Gastrocnemius medialis (tissue), 4 donors: Measurements from ENCODE around the gene CLEC18C. TPM values are rescaled to one million over a fixed set of nuclear protein-coding genes. Genes with fewer than 3 reads are reported as not detected.
"Not testable (repeated sequence)": the region's sequence is repeated elsewhere in the genome, so short reads cannot be mapped to it uniquely, and the experiment has no call there.

Experiments used
- ATAC-seq, 2 donors: fragments of 150-250 bp; one replicate each; pipeline ENCODE4 v1.9.1; 2016
- DNase-seq, 2 donors: peaks; one replicate each; pipeline ENCODE4 v3.0.0-alpha.2; 2019
- H3K27ac ChIP-seq, 4 donors: fragments of 200-600 bp; sonication (generic); 1 replicate in 1 of 4; 2 replicates in 3 of 4; pipeline ENCODE4 v1.5.1; 2016 to 2018; ENCODE audit warnings: mild to moderate bottlenecking in 2 of 4, moderate library complexity in 1 of 4
- H3K27me3 ChIP-seq, 3 donors: fragments of 200-600 bp; sonication (generic) in 2 of 3; 1 replicate in 1 of 3; 2 replicates in 2 of 3; pipeline versions ENCODE4 v1.5.1 to v1.6.0; 2016 to 2019; ENCODE audit warnings: mild to moderate bottlenecking in 1 of 3, moderate library complexity in 1 of 3
- H3K36me3 ChIP-seq, 2 donors: fragments of 200-600 bp; sonication (generic) in 1 of 2; one replicate each; pipeline ENCODE4 v1.5.1; 2017 to 2018
- H3K4me1 ChIP-seq, 2 donors: fragments of 200-600 bp; sonication (generic) in 1 of 2; one replicate each; pipeline ENCODE4 v1.5.1; 2016 to 2017; ENCODE audit warnings: mild to moderate bottlenecking in 2 of 2
- H3K4me3 ChIP-seq, 4 donors: fragments of 200-600 bp; sonication (generic) in 3 of 4; 1 replicate in 1 of 4; 2 replicates in 3 of 4; pipeline ENCODE4 v1.5.1; 2016 to 2019; ENCODE audit warnings: mild to moderate bottlenecking in 2 of 4
- H3K9me3 ChIP-seq, 3 donors: fragments of 200-600 bp; sonication (generic) in 2 of 3; 1 replicate in 1 of 3; 2 replicates in 2 of 3; pipeline ENCODE4 v1.5.1; 2016 to 2019
- in situ Hi-C, 4 donors: fragments of 200-750 bp; cut with MboI; loops; one replicate each; pipeline versions ENCODE4 v1.15.0 to v1.8.0; 2017; ENCODE audit warnings: low sequenced_read_pairs in 4 of 4
- intact Hi-C: fragments of 100-400 bp; cut with DNase I; formaldehyde crosslinking; loops from one replicate; pipeline ENCODE4 v1.15.1; 2023; ENCODE audit warnings: low total_unique reads
- total RNA-seq, 4 donors: library from RNA; depleted of rRNA; stranded (reverse); fragments of >200 nt; gene quantifications; one replicate each; pipeline versions ENCODE4 v1.1.0 to v1.2.3, GENCODE V29; 2016

The CLEC18C gene
- total RNA-seq, 4 donors from 2014 or later = 0.18 to 0.49 (median 0.41) TPM; not detected in 1

DNA sequence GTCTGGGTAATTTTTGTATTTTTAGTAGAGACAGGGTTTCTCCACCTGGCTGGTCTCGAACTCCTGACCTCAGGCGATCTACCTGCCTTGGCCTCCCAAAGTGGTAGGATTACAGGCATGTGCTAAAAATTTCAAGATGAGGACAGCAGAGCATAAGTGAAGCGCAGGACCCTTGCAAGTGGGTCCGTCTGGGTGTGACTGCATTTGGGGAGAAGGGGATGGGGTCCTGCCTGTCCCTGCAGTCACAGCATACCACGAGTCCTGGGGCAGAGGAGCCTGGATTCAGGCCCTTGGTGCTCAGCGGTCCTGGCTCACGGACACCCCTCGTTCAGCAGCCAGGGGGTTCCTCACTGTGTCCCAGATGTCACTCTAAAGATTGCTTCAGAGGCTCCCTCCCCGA, 24.6 kb downstream of the CLEC18C start:
- H3K36me3 ChIP-seq, H3K27ac ChIP-seq, H3K4me3 ChIP-seq, intact Hi-C loops, DNase-seq, in situ Hi-C loops, ATAC-seq, H3K27me3 ChIP-seq, H3K4me1 ChIP-seq, H3K9me3 ChIP-seq: not testable (repeated sequence)

DNA sequence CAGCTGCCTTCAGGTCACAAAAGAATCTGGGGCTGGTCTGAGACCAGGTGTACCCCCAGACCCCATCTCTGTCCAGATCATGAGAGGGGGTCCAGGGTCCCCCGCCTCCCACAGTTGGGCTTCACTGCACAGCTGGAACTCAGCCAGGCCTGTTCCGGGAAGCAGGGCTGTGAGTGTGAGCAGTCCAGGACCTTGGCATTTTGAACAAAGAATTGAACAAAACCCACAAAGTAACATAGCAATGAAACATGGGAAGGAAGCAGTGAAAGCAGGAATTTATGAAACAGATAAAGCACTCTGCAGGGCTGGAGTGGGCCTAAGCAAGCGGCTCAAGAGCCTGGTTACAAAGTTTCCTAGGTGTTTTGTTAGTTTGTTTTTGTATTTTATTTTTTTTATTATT, 25.1 kb downstream of the CLEC18C start:
- H3K27me3 ChIP-seq, ATAC-seq: not testable (repeated sequence)

GRCh38 chr16:70199170-70199569, 25.6 kb downstream of the CLEC18C start:
- intact Hi-C loops, H3K36me3 ChIP-seq, ATAC-seq, H3K4me3 ChIP-seq, H3K27ac ChIP-seq, H3K27me3 ChIP-seq, in situ Hi-C loops, DNase-seq, H3K9me3 ChIP-seq, H3K4me1 ChIP-seq: not testable (repeated sequence)

More for the DNA sequence above, 25.1 kb downstream of the CLEC18C start:
- H3K4me1 ChIP-seq, in situ Hi-C loops, intact Hi-C loops, H3K9me3 ChIP-seq, DNase-seq, H3K4me3 ChIP-seq, H3K36me3 ChIP-seq, H3K27ac ChIP-seq: not testable (repeated sequence)

- H3K4me1 ChIP-seq, intact Hi-C loops, H3K9me3 ChIP-seq, H3K27me3 ChIP-seq, ATAC-seq, in situ Hi-C loops, DNase-seq, H3K27ac ChIP-seq, H3K36me3 ChIP-seq, H3K4me3 ChIP-seq: not testable (repeated sequence)
Observed at GRCh38 chr16:70200063-70200462, 26.5 kb downstream of the CLEC18C start.

- in situ Hi-C loops, DNase-seq, H3K27me3 ChIP-seq, H3K36me3 ChIP-seq, ATAC-seq, H3K9me3 ChIP-seq, H3K27ac ChIP-seq, H3K4me1 ChIP-seq, intact Hi-C loops, H3K4me3 ChIP-seq: not testable (repeated sequence)
Observed at GRCh38 chr16:70203508-70203907, 29.9 kb downstream of the CLEC18C start.

DNA sequence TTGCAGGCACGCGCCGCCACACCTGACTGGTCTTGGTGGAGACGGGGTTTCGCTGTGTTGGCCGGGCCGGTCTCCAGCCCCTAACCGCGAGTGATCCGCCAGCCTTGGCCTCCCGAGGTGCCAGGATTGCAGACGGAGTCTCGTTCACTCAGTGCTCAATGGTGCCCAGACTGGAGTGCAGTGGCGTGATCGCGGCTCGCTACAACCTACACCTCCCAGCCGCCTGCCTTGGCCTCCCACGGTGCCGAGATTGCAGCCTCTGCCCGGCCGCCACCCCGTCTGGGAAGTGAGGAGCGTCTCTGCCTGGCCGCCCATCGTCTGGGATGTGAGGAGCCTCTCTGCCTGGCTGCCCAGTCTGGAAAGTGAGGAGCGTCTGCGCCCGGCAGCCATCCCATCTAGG, 30.4 kb downstream of the CLEC18C start:
- H3K36me3 ChIP-seq, ATAC-seq, H3K27ac ChIP-seq, H3K9me3 ChIP-seq, intact Hi-C loops, H3K27me3 ChIP-seq, H3K4me1 ChIP-seq, in situ Hi-C loops, DNase-seq, H3K4me3 ChIP-seq: not testable (repeated sequence)

GRCh38 chr16:70204668-70205405, 31.2 kb downstream of the CLEC18C start:
- intact Hi-C loops, ATAC-seq, H3K4me3 ChIP-seq, in situ Hi-C loops, H3K9me3 ChIP-seq, H3K27ac ChIP-seq, DNase-seq, H3K36me3 ChIP-seq, H3K27me3 ChIP-seq, H3K4me1 ChIP-seq: not testable (repeated sequence)

- ATAC-seq, DNase-seq, in situ Hi-C loops, H3K36me3 ChIP-seq, H3K9me3 ChIP-seq, H3K27me3 ChIP-seq, H3K4me3 ChIP-seq, H3K27ac ChIP-seq, H3K4me1 ChIP-seq, intact Hi-C loops: not testable (repeated sequence)
Observed at GRCh38 chr16:70206382-70206781, 32.8 kb downstream of the CLEC18C start.

DNA sequence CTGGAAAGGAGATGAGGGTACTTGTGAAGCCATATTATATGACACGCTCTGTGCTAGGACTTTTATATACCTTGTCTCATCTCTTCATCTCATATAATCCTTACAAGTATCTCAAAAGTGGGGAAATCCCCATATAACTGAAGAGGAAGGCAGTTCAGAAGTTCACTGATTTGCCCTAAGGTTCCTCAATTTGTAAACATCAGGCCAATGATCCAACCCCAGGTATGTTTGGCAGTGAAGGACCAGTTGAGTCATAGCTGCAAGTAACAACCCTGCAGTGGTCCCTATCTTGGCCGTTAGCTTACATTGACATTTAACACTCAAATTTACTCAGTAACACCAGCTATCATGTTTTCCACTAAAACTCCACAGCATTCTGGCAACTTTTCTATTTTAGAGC, 45.0 kb downstream of the CLEC18C start:
- intact Hi-C loops, DNase-seq, H3K27ac ChIP-seq, H3K27me3 ChIP-seq, H3K4me1 ChIP-seq, in situ Hi-C loops, H3K36me3 ChIP-seq, H3K9me3 ChIP-seq, ATAC-seq, H3K4me3 ChIP-seq: not testable (repeated sequence)

- ATAC-seq, H3K4me3 ChIP-seq, in situ Hi-C loops, H3K4me1 ChIP-seq, H3K27me3 ChIP-seq, DNase-seq, H3K9me3 ChIP-seq, H3K36me3 ChIP-seq, H3K27ac ChIP-seq, intact Hi-C loops: not testable (repeated sequence)
Observed at GRCh38 chr16:70222574-70222973, 49.0 kb downstream of the CLEC18C start.

DNA sequence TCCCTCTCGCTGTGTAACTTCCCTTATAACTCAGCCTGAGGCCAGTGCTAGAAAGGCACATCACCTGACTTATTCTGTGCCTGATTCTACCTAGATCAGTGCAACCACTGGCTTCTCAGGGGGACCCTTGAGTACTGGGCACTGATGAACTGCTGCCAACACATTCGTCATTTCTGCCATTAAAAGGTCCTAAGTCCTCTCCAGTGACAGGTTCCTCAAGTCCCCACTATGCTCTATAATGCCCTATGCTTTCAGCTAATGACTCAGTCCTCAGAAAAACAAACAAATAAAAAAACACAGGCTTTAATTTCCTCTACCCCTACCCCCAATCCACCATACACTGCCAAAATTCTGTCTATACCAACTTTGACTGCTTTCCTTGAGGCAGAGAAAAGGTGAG, 49.6 kb downstream of the CLEC18C start:
- H3K4me3 ChIP-seq, H3K9me3 ChIP-seq, H3K4me1 ChIP-seq, DNase-seq, intact Hi-C loops, ATAC-seq, H3K27me3 ChIP-seq, H3K27ac ChIP-seq, H3K36me3 ChIP-seq, in situ Hi-C loops: not testable (repeated sequence)

- intact Hi-C loops, H3K4me1 ChIP-seq, H3K4me3 ChIP-seq, DNase-seq, H3K9me3 ChIP-seq, ATAC-seq, in situ Hi-C loops, H3K27me3 ChIP-seq, H3K27ac ChIP-seq: not testable (repeated sequence)
- peaks cover 0 to 13% of the 10 kb centered on the region in 2 donors for H3K36me3 ChIP-seq
Observed at GRCh38 chr16:70223971-70224513, 50.5 kb downstream of the CLEC18C start.
